BLaER1 (cell line): ENCODE measurements around the gene TBC1D2B.

Source experiments
- H3K27ac ChIP-seq: shearing (Covaris generic); formaldehyde crosslinking; 2 replicates; pipeline ENCODE4 v1.8.1; 2022
- H3K27me3 ChIP-seq: shearing (Covaris generic); formaldehyde crosslinking; 2 replicates; pipeline ENCODE4 v1.8.1; 2022
- H3K36me3 ChIP-seq: shearing (Covaris generic); formaldehyde crosslinking; 2 replicates; pipeline ENCODE4 v1.8.1; 2022
- H3K4me1 ChIP-seq: shearing (Covaris generic); formaldehyde crosslinking; 2 replicates; pipeline ENCODE4 v1.8.1; 2022
- H3K4me2 ChIP-seq: shearing (Covaris generic); formaldehyde crosslinking; 2 replicates; pipeline ENCODE4 v1.8.1; 2022
- H3K4me3 ChIP-seq: shearing (Covaris generic); formaldehyde crosslinking; 2 replicates; pipeline ENCODE4 v1.8.1; 2022
- H3K9ac ChIP-seq: shearing (Covaris generic); formaldehyde crosslinking; 2 replicates; pipeline ENCODE4 v1.8.1; 2022
- H3K9me3 ChIP-seq: shearing (Covaris generic); formaldehyde crosslinking; 2 replicates; pipeline ENCODE4 v1.8.1; 2022
- H4K20me1 ChIP-seq: shearing (Covaris generic); formaldehyde crosslinking; 2 replicates; pipeline ENCODE4 v1.8.1; 2022
- Cebpa-rat ChIP-seq: shearing (Covaris generic); IDR thresholded peaks from 2 replicates; pipeline ENCODE4 v1.8.1; 2022

TBC1D2B gene

GRCh38 chr15:78047761-78048627 is 29.5 kb downstream of the TBC1D2B start:
- 0 out of 2 replicates have a peak overlapping the region, but pooled peaks have one; percentile 11 for H3K4me3 ChIP-seq
- H3K4me1 ChIP-seq: peaks cover 67% of the 10 kb centered on the region
- no peaks in the 10 kb centered on the region for H4K20me1 ChIP-seq
- TF ChIP-seq Cebpa-rat: no peak
- peak overlapping the region; percentile 61 for H3K9ac ChIP-seq
- H3K4me2 ChIP-seq: peak overlapping the region; percentile 81
- H3K9me3 ChIP-seq: no peaks in the 10 kb centered on the region
- H3K36me3 ChIP-seq: peaks cover 25% of the 10 kb centered on the region
- peak overlapping the region; percentile 87 for H3K27ac ChIP-seq
- H3K27me3 ChIP-seq: no peaks in the 10 kb centered on the region

DNA sequence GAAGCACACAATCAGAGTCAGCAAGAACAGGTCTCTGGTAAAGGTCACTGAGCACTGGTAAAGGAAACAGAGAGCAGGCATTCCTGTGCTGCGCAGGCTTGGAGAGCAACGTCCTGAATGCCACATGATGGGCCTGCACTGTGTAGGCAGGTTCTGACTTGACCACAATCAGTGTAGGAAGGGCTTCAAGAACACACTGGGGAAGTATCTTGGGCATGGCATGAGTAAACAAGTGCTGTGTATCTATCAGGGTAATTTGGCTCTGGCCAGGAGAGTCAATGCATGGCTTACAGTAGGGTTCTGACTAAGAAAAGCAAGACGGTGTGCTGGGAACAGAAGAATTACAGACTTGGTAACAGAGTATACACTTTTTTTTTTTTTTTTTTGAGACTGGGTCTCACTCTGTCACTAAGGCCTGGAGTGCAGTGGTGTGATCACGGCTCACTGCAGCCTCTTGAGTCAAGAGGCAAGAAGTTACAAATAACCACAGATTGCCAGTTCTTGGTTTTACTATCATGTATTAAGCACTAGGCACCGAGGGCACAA is 30.6 kb downstream of the TBC1D2B start:
- no peaks in the 10 kb centered on the region for H4K20me1 ChIP-seq
- H3K27me3 ChIP-seq: no peaks in the 10 kb centered on the region
- H3K9me3 ChIP-seq: no peaks in the 10 kb centered on the region
- H3K36me3 ChIP-seq: peaks cover 31% of the 10 kb centered on the region
- no peak for TF ChIP-seq Cebpa-rat
- H3K27ac ChIP-seq: peak overlapping the region; percentile 87
- H3K4me1 ChIP-seq: peaks cover 59% of the 10 kb centered on the region
- H3K4me3 ChIP-seq: no peak overlapping the region
- H3K4me2 ChIP-seq: peak overlapping the region; percentile 81
- H3K9ac ChIP-seq: peak overlapping the region; percentile 9; the same call in 1 of the 2 replicates

DNA sequence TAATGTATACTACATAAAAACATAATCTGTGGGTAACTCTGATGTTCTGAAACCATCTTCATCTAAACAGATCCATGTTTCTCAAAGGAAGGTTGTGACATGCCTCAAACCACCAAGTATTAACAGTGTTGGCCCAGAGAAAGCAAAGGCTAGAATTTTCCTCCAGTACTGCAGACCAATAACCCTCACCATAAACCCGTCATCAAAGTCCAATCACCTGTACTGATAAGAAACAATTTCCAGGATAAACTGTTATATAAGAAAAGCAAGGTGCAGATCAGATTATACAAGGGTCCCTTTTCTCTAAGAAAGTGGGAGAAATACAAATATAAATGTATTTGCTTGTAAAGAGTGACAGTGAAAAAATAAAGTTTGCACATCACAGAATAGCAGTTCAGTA is 32.3 kb downstream of the TBC1D2B start:
- no peaks in the 10 kb centered on the region for H4K20me1 ChIP-seq
- TF ChIP-seq Cebpa-rat: no peak
- no peaks in the 10 kb centered on the region for H3K27me3 ChIP-seq
- H3K4me2 ChIP-seq: no peak overlapping the region
- H3K4me1 ChIP-seq: peaks cover 45% of the 10 kb centered on the region
- no peak overlapping the region for H3K4me3 ChIP-seq
- H3K27ac ChIP-seq: no peak overlapping the region
- no peak overlapping the region for H3K9ac ChIP-seq
- H3K9me3 ChIP-seq: no peaks in the 10 kb centered on the region
- H3K36me3 ChIP-seq: peaks cover 34% of the 10 kb centered on the region

DNA sequence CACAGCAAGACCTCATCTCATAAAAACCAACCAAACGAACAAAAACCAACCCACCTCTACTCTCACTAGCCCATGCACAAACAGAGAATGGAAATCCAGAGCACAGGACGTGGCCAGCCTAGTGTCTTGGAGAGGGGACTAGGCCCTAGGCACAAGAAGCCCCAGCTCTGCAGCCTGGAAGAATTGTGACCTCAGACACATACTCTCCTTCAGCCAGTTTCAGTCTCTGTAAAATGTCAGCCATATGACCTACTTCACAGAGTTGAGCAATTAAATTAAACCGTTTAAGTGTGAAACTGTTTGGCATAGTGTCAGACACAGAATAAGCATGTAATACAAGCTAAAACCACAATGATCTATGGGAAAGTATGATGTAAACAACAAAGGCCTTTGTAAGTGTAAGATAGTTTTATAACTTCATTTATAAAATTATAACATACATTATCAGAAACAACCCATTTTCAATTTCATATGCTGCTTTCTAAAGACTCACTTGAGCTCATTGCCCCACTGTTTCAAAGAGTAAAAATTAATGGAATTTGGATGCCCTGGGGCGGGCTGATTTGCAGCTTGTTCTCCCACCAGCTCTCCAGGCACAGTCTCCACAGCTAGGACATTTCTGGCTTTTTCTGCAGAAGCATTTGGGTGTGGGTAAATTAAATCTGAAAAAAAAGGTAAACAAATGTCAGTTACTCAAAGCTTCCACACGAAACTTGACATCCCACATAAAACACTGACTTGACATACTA is 32.9 kb downstream of the TBC1D2B start:
- Histone ChIP-seq H3K4me2 (no peak overlapping the region), H3K4me1 (peaks cover 39% of the 10 kb centered on the region), H3K36me3 (peaks cover 38% of the 10 kb centered on the region), H3K4me3 (no peak overlapping the region), H3K27me3 (no peaks in the 10 kb centered on the region), H3K9me3 (no peaks in the 10 kb centered on the region), H3K9ac (no peak overlapping the region), H4K20me1 (no peaks in the 10 kb centered on the region), H3K27ac (no peak overlapping the region)
- TF ChIP-seq Cebpa-rat: no peak

- Histone ChIP-seq H4K20me1 (no peaks in the 10 kb centered on the region), H3K9ac (no peak overlapping the region), H3K36me3 (peaks cover 50% of the 10 kb centered on the region), H3K9me3 (no peaks in the 10 kb centered on the region), H3K27me3 (no peaks in the 10 kb centered on the region), H3K4me2 (no peak overlapping the region), H3K4me3 (no peak overlapping the region), H3K4me1 (peaks cover 37% of the 10 kb centered on the region), H3K27ac (0 out of 2 replicates have a peak overlapping the region, but pooled peaks have one; percentile 27)
- TF ChIP-seq Cebpa-rat: no peak
Observed at GRCh38 chr15:78041946-78042345, 35.6 kb downstream of the TBC1D2B start.

GRCh38 chr15:78040653-78041244 is 36.8 kb downstream of the TBC1D2B start:
- Histone ChIP-seq H3K9ac (no peak overlapping the region), H3K27me3 (no peaks in the 10 kb centered on the region), H3K9me3 (no peaks in the 10 kb centered on the region), H3K27ac (no peak overlapping the region), H3K4me1 (peaks cover 40% of the 10 kb centered on the region), H4K20me1 (no peaks in the 10 kb centered on the region), H3K4me2 (no peak overlapping the region), H3K4me3 (no peak overlapping the region), H3K36me3 (peaks cover 50% of the 10 kb centered on the region)
- TF ChIP-seq Cebpa-rat: no peak

- no peak overlapping the region for H3K4me3 ChIP-seq
- no peak overlapping the region for H3K9ac ChIP-seq
- peak overlapping the region; percentile 46 for H3K4me2 ChIP-seq
- no peaks in the 10 kb centered on the region for H3K27me3 ChIP-seq
- no peaks in the 10 kb centered on the region for H3K9me3 ChIP-seq
- no peak for TF ChIP-seq Cebpa-rat
- H3K36me3 ChIP-seq: peaks cover 37% of the 10 kb centered on the region
- no peaks in the 10 kb centered on the region for H4K20me1 ChIP-seq
- peaks cover 61% of the 10 kb centered on the region for H3K4me1 ChIP-seq
- H3K27ac ChIP-seq: peak overlapping the region; percentile 47
Observed at GRCh38 chr15:78038585-78039247, 38.8 kb downstream of the TBC1D2B start.

DNA sequence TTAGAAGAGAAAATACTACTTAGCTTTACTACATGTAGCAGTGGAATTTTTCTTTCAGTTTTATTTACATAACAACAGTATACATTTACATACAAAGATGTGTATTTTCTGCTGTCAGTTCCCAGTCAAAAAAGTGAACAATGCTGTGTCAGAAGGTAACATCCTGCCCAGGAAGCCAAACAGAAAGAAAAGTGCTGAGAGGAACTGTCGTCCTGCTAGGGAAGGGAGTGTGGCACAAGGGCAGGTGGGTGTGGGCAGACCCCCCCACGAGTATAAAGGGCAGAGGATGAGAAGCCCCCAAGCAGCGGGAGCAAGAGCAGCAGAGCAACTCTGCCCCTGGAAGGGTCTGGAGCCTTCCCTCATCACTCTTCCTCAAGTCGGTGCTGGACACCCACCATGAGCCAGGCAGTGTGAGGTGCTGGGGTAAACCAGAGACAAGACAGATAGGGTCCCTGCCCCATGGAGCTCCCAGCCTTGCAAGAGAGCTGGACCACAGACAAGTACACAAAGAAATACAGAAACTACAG is 39.7 kb downstream of the TBC1D2B start:
- H3K4me3 ChIP-seq: no peak overlapping the region
- H3K4me2 ChIP-seq: peak overlapping the region; percentile 46
- H3K27ac ChIP-seq: peak overlapping the region; percentile 47
- H3K9ac ChIP-seq: 0 out of 2 replicates have a peak overlapping the region, but pooled peaks have one; percentile 1
- no peaks in the 10 kb centered on the region for H3K9me3 ChIP-seq
- TF ChIP-seq Cebpa-rat: no peak
- H4K20me1 ChIP-seq: no peaks in the 10 kb centered on the region
- no peaks in the 10 kb centered on the region for H3K27me3 ChIP-seq
- peaks cover 70% of the 10 kb centered on the region for H3K4me1 ChIP-seq
- peaks cover 29% of the 10 kb centered on the region for H3K36me3 ChIP-seq

GRCh38 chr15:78037328-78037727 is 40.2 kb downstream of the TBC1D2B start:
- H4K20me1 ChIP-seq: no peaks in the 10 kb centered on the region
- no peaks in the 10 kb centered on the region for H3K27me3 ChIP-seq
- H3K4me2 ChIP-seq: 0 out of 2 replicates have a peak overlapping the region, but pooled peaks have one; percentile 46
- H3K4me3 ChIP-seq: no peak overlapping the region
- H3K4me1 ChIP-seq: peaks cover 75% of the 10 kb centered on the region
- TF ChIP-seq Cebpa-rat: no peak
- H3K9me3 ChIP-seq: no peaks in the 10 kb centered on the region
- peaks cover 23% of the 10 kb centered on the region for H3K36me3 ChIP-seq
- no peak overlapping the region for H3K27ac ChIP-seq
- H3K9ac ChIP-seq: no peak overlapping the region
